ENCODE results near the gene KANSL1.

- TF ChIP-seq CTCF (conservative IDR thresholded peaks at IDR 0.05 in 1 of 2, IDR thresholded peaks at IDR 0.05 in 1 of 2; ENCODE audit: extremely low read depth in 1 of 2, insufficient read depth in 1 of 2, low read depth in 1 of 2, low read length in 2 of 2) (no peak), EZH2 (IDR thresholded peaks at IDR 0.05; ENCODE audit: borderline replicate concordance, low read length) (no peak)
Observed at GRCh38 chr17:46138473-46138872, 54.8 kb downstream of the KANSL1 start.
